Measurements from ENCODE around the gene GABRB3. TPM values are rescaled to one million over a fixed set of nuclear protein-coding genes. Genes with fewer than 3 reads are reported as not detected.

The GABRB3 gene
- total RNA-seq, 1 donor from 2014 or later: 124 TPM

GRCh38 chr15:26550880-26551279, 222.0 kb downstream of the GABRB3 start:
- no peak for DNase-seq

- no peak for DNase-seq
Measured at GRCh38 chr15:26537663-26538062, 235.2 kb downstream of the GABRB3 start.

- no peak for DNase-seq
Measured at GRCh38 chr15:26531489-26531888, 241.4 kb downstream of the GABRB3 start.

GRCh38 chr15:26525096-26525495, 247.8 kb downstream of the GABRB3 start:
- no peak for DNase-seq

GRCh38 chr15:26521691-26522198, 251.1 kb downstream of the GABRB3 start:
- no peak for DNase-seq

GRCh38 chr15:26521130-26521529, 251.7 kb downstream of the GABRB3 start:
- no peak for DNase-seq

GRCh38 chr15:26518885-26519284, 254.0 kb downstream of the GABRB3 start:
- DNase-seq: no peak

GRCh38 chr15:26516102-26516980, 256.5 kb downstream of the GABRB3 start:
- DNase-seq: no peak

- no peak for DNase-seq
Measured at GRCh38 chr15:26504009-26504408, 268.9 kb downstream of the GABRB3 start.

Other genes starting within 250 kb of the GABRB3 start
- 38.1 TPM for gene GABRA5, start 94.0 kb upstream of the GABRB3 start, total RNA-seq
- gene GABRG3, start 198.1 kb upstream of the GABRB3 start, total RNA-seq: 19.3 TPM

All from occipital lobe (tissue), 2 donors.